Right cardiac atrium (tissue), 5 donors: ENCODE results near the gene GJC2. TPM values are rescaled to one million over a fixed set of nuclear protein-coding genes. Genes with fewer than 3 reads are reported as not detected.

Experiments
- ATAC-seq, 2 donors: fragments of 200-7000 bp; cut with Tn5 transposase; one replicate each; pipeline versions ENCODE4 v1.8.0 to v1.9.1; 2020; ENCODE audit warnings: moderate library complexity in 2 of 2, mild to moderate bottlenecking in 1 of 2
- DNase-seq, 3 donors: peaks; one replicate each; pipeline ENCODE4 v3.0.0-alpha.2; 2020
- H3K27ac ChIP-seq: one replicate; pipeline ENCODE4 v1.5.1; 2013; ENCODE audit warnings: mild to moderate bottlenecking, low read length, control low read depth, moderate library complexity
- H3K27me3 ChIP-seq: one replicate; pipeline ENCODE4 v1.6.1; 2013; ENCODE audit not compliant: control insufficient read depth, insufficient read depth
- H3K4me1 ChIP-seq: one replicate; pipeline ENCODE4 v1.6.1; 2013; ENCODE audit warnings: low read length; ENCODE audit not compliant: control insufficient read depth, insufficient read depth
- H3K4me3 ChIP-seq: one replicate; pipeline ENCODE4 v1.5.1; 2013; ENCODE audit warnings: low read length, control low read depth
- H3K9me3 ChIP-seq: one replicate; pipeline ENCODE4 v1.6.1; 2013; ENCODE audit warnings: low read length; ENCODE audit not compliant: control insufficient read depth
- WGBS: extraction: QIAGEN DNeasy Blood & Tissue Kit; methylation state at CpG from one replicate; pipeline ENCODE4 v1.1.7; 2013; 5-methylcytosine and 5-hydroxymethylcytosine counted together
- intact Hi-C, 4 donors: fragments of 100-400 bp; cut with DNase I; formaldehyde crosslinking; loops; one replicate each; pipeline versions ENCODE4 v1.11.0 to v1.14.0; 2022 to 2023
- polyA plus RNA-seq: library from polyadenylated mRNA; stranded (reverse); fragments of 200-250 nt; gene quantifications from one replicate; pipeline ENCODE4 v1.2.3, GENCODE V29; 2013
- total RNA-seq, 4 donors: library from RNA; stranded (reverse); fragmentation: NEBNext Ultra II Directional; extraction: Animal tissue kit (Norgen Biotek cat#: 25700); gene quantifications; one replicate each; pipeline ENCODE4 v1.2.1, GENCODE V29; 2021
- donor health status: healthy with polysubstance abuse.
- donor health status: DM: no; HTN: yes; CAD: no.
- donor health status: DM: no; HTN: no; CAD: no.
- donor health status: DM: no; HTN: yes; CAD: no; lungs with severe emphysema.
- donor health status: DM: yes; HTN: yes; CAD: no.

The GJC2 gene
- total and polyA plus RNA-seq, 5 donors, result 1.2 to 2.2 (median 1.6) TPM

GRCh38 chr1:228154670-228155571 lies 5.2 kb downstream of the GJC2 start:
- WGBS, result 83% methylated on average over 20 of the region's 20 CpGs
- intact Hi-C loops, result no loop called here
- Histone ChIP-seq H3K4me1 (peaks cover 7% of the 10 kb centered on the region), H3K27me3 (no peaks in the 10 kb centered on the region), H3K27ac (no peak overlapping the region), H3K4me3 (no peak overlapping the region), H3K9me3 (no peaks in the 10 kb centered on the region)
- ATAC-seq (no peak), DNase-seq (peak; percentile 7 to 52 (median 37))

GRCh38 chr1:228155596-228156514 lies 6.1 kb downstream of the GJC2 start:
- WGBS, result 87% methylated on average over 16 of the region's 16 CpGs
- no peaks in the 10 kb centered on the region for H3K9me3 ChIP-seq
- no peak overlapping the region for H3K4me3 ChIP-seq
- peaks cover 4% of the 10 kb centered on the region for H3K4me1 ChIP-seq
- H3K27me3 ChIP-seq, result no peaks in the 10 kb centered on the region
- H3K27ac ChIP-seq, result no peak overlapping the region
- intact Hi-C loops, result no loop called here
- ATAC-seq (no peak), DNase-seq (peak in 2 of 3 donors; percentile 4 to 37)

GRCh38 chr1:228156515-228156881 lies 6.8 kb downstream of the GJC2 start:
- H3K27ac ChIP-seq, result no peak overlapping the region
- no peak for ATAC-seq
- DNase-seq, result peak; percentile 7 to 60 (median 60)
- 66% methylated on average over 9 of the region's 9 CpGs for WGBS
- H3K9me3 ChIP-seq, result no peaks in the 10 kb centered on the region
- H3K27me3 ChIP-seq, result no peaks in the 10 kb centered on the region
- no peaks in the 10 kb centered on the region for H3K4me1 ChIP-seq
- no peak overlapping the region for H3K4me3 ChIP-seq
- intact Hi-C loops, result no loop called here

- Histone ChIP-seq H3K4me1 (no peaks in the 10 kb centered on the region), H3K4me3 (no peak overlapping the region), H3K27ac (no peak overlapping the region), H3K27me3 (no peaks in the 10 kb centered on the region), H3K9me3 (no peaks in the 10 kb centered on the region)
- 72% methylated on average over 24 of the region's 24 CpGs for WGBS
- intact Hi-C loops, result no loop called here
- DNase-seq (peak; percentile 11 to 52 (median 25)), ATAC-seq (no peak)
These were observed 7.4 kb downstream of the GJC2 start for GRCh38 chr1:228156941-228157728.

- intact Hi-C loops, result no loop called here
- peak; percentile 14 to 56 (median 50) for DNase-seq
- Histone ChIP-seq H3K27ac (no peak overlapping the region), H3K4me3 (no peak overlapping the region), H3K4me1 (no peaks in the 10 kb centered on the region), H3K27me3 (no peaks in the 10 kb centered on the region), H3K9me3 (no peaks in the 10 kb centered on the region)
- 58% methylated on average over 43 of the region's 43 CpGs for WGBS
- ATAC-seq, result no peak
These were observed 8.0 kb downstream of the GJC2 start for GRCh38 chr1:228157729-228158126.

GRCh38 chr1:228158151-228159007 lies 8.6 kb downstream of the GJC2 start:
- peak; percentile 17 to 59 (median 53) for DNase-seq
- Histone ChIP-seq H3K9me3 (no peaks in the 10 kb centered on the region), H3K4me1 (no peaks in the 10 kb centered on the region), H3K4me3 (no peak overlapping the region), H3K27ac (no peak overlapping the region), H3K27me3 (no peaks in the 10 kb centered on the region)
- 34% methylated on average over 98 of the region's 98 CpGs for WGBS
- intact Hi-C loops, result no loop called here
- no peak for ATAC-seq

GRCh38 chr1:228159008-228159665 lies 9.4 kb downstream of the GJC2 start:
- intact Hi-C loops, result no loop called here
- Histone ChIP-seq H3K4me3 (no peak overlapping the region), H3K4me1 (no peaks in the 10 kb centered on the region), H3K27me3 (no peaks in the 10 kb centered on the region), H3K27ac (no peak overlapping the region), H3K9me3 (no peaks in the 10 kb centered on the region)
- 84% methylated on average over 14 of the region's 14 CpGs for WGBS
- peak in 2 of 3 donors; percentile 15 to 50 for DNase-seq
- no peak for ATAC-seq

GRCh38 chr1:228160201-228160761 lies 10.6 kb downstream of the GJC2 start:
- no peaks in the 10 kb centered on the region for H3K4me1 ChIP-seq
- H3K27me3 ChIP-seq, result no peaks in the 10 kb centered on the region
- WGBS, result 83% methylated on average over 15 of the region's 15 CpGs
- H3K4me3 ChIP-seq, result no peak overlapping the region
- no peaks in the 10 kb centered on the region for H3K9me3 ChIP-seq
- peak in 2 of 3 donors; percentile 12 to 17 for DNase-seq
- intact Hi-C loops, result no loop called here
- no peak overlapping the region for H3K27ac ChIP-seq
- no peak for ATAC-seq

- Histone ChIP-seq H3K9me3 (no peaks in the 10 kb centered on the region), H3K27me3 (no peaks in the 10 kb centered on the region), H3K27ac (no peak overlapping the region), H3K4me3 (no peak overlapping the region), H3K4me1 (no peaks in the 10 kb centered on the region)
- 39% methylated on average over 7 of the region's 7 CpGs for WGBS
- DNase-seq (peak in 2 of 3 donors; percentile 23 to 30), ATAC-seq (no peak)
- intact Hi-C loops, result no loop called here
These were observed 11.6 kb downstream of the GJC2 start for GRCh38 chr1:228161362-228161761.
